Germinal center (tissue), 1 donor: ENCODE measurements around the gene RNF186.
"Not testable (repeated sequence)": the region's sequence is repeated elsewhere in the genome, so short reads cannot be mapped to it uniquely, and the experiment has no call there.

Experiments
- DNase-seq: peaks from one replicate; pipeline ENCODE4 v3.0.0; 2012; ENCODE audit warnings: mixed read lengths, low spot score

RNF186 gene

DNA sequence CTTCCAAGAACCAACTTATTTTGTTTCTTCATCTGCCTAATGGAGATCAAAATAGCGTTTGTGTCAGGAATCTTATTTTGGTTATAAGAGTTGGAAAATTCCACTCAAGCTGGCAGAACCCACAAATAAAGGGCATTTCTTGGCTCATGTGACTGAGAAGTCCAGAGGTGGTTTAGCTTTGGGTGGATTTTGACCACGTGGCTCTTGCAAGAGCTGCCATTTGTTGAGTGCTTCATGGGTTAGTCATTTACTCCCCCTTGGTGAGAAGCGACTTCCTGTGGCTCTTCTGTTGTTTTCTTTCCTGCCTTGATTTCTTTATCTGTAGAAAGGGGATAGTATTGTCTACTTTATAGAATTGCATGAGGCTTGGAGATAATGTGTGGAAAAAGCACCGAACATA is 9.5 kb upstream of the RNF186 start:
- no peak for DNase-seq

DNA sequence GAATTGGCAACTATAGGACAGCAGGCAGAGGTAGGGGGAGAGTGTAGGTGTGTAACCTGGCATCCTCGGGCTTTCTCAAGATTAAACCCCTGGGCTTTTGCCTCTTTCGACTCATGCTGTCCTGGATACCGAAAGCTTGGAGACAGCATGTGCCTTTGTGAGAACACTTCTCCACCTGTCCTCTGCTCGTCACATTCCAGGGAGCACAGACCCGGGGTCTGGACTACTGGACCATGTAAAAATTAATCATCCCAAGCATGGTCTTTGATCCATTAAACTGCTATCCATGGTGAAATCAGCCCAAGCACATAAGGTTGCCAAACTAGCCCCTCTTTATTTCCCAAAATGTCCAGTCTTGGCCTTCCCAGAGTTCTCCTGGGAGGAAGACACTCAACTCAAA is 9.0 kb upstream of the RNF186 start:
- no peak for DNase-seq

DNA sequence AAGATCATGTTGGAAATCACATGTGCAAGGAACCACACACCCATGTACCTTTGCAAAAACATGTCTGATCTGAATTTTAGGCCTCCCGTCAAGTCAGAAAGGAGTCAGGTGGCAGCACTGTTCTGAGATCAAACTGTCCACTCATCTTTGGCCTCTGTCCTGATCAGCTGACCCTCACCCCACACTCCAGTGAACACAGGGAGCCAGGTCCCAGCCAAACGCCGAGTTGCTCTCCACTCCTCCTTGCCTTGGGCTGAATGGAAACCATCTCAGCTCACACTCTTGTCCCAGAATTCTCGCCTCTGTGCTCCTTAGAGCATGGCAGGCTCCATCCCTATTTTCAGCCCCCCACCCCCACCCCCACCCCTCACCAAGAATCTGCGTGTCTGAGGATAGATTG is 4.6 kb upstream of the RNF186 start:
- no peak for DNase-seq

DNA sequence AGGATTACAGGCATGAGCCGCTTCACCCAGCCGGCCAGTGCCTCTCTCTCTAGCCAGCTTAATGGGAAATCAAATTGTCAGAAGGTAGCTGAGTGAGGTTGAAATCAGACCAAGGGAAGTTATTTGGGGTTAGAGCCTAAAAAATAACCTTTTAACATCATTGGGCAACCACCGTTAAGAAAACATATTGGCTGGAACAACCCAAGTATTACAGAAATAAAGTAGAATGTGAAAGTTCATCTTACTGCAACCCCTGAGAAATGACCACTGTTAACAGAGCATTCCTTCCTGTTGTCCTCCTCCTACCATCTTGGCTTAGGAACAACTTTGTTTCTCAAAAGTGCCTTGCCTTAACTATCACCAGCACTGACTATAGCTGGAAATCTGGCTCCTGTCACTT is 3.2 kb upstream of the RNF186 start:
- no peak for DNase-seq

DNA sequence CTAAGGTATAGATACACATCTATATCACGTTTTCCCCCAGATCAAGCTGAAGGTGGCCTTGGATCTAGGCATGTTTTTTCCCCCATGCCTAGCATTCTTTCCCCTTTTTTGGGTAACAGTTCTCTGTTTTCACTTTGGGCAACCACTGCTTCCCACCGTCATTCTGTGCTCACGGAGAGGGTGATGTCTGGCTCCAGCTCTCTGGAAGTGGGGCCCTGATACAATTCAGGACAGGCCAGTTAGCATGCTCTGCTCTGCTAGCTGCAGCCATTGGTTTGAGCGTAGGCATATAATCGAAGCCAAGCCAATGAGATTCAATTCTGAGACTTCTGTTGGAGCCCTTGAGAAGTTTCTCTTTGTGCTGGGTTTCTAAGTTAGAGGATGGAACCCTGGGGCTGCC is 2.1 kb upstream of the RNF186 start:
- no peak for DNase-seq

DNA sequence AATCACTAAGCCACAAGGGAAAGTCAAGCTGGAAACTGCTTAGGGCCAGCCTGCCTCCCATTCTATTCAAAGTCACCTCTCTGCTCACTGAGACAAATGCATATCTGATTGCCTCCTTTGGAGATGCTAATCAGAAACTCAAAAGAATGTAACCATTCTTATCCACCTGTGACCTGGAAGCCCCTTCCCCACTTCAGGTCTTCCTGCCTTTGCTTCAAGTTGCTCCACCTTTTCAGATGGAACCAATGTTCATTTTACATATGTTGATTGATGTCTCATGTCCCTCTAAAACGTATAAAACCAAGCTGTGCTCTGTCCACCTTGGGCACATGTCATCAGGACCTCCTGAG is 1.6 kb upstream of the RNF186 start:
- DNase-seq = not testable (repeated sequence)

DNA sequence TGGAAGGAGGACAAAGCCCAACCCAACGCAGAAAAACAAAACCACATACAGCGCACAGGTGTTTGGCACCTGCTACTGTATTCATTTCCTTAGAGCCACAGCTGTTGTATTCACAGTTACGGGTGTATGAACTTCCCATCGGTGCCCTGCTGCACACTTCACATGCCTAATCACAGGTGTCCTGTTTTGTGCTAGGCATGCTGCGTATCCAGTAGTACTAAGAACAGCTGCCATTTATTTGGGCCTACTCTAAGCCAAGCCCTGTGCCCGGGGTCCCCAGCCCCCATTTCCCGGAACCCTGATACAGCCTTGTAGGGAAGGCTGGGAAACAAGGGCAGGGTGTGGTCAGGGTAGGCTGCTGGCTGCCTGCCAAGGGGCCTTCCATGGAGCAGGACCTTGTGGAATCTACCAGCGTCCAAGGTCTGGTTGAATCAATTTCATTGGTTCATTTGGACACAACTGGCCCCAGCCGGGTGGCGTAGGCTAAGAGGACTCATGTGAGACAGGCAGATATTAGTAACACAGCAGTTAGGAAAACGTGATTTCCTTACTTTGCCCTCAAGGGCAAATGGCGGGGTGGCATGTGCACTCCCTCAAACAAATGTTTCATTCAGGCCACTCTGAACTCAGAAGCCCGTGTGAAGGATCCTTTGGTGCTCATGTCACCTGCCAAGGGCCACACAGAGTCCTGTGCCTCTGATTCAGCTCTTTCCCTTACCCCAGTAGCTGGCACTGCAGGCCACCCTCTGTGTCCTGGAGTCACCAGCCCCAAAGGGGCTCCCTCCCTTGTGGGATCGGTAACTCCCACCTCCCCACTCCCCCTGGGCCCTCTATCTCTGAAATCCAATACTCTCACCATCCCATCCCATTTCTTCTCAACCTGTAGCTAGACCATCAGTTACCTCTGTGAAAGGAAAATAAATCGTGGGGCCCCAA is 986 bp upstream of the RNF186 start:
- peak; percentile 33 for DNase-seq

DNA sequence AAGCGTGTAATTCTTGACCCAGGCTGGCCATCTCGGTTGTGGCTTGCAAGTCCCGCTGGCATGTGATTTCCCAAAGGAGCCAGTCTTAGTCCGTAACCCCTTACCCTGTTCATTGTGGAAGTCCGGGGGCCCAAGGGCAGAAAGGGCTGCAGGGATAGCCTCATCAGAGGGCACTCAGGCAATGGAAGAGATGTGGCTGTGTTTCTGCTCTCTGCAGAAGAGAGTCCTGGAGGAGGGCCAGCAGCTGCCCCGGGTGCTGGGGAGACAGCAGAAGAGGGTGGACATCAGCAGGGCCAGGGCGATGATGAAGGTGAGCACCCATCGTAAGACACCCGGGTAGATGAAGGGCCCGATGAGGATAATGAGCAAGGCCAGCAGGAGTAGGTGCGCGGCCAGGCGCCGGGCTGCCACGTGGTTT is 830 bp downstream of the RNF186 start:
- no peak for DNase-seq

DNA sequence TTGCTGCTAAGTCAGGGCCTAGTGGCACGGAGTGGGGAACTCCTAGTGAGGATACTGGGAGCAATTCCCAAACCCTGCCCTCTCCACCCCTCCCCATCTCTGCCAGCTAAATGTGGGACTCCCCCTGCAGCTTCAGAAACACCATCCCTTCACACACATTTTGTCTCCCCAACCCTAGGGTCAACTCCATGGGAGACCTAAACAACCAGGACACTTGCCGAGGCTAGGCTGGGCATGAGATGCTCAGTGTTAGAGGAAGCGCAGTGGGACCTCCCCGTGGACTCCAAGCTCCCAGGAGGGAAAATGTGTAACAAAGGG is 1.5 kb downstream of the RNF186 start:
- DNase-seq = no peak

DNA sequence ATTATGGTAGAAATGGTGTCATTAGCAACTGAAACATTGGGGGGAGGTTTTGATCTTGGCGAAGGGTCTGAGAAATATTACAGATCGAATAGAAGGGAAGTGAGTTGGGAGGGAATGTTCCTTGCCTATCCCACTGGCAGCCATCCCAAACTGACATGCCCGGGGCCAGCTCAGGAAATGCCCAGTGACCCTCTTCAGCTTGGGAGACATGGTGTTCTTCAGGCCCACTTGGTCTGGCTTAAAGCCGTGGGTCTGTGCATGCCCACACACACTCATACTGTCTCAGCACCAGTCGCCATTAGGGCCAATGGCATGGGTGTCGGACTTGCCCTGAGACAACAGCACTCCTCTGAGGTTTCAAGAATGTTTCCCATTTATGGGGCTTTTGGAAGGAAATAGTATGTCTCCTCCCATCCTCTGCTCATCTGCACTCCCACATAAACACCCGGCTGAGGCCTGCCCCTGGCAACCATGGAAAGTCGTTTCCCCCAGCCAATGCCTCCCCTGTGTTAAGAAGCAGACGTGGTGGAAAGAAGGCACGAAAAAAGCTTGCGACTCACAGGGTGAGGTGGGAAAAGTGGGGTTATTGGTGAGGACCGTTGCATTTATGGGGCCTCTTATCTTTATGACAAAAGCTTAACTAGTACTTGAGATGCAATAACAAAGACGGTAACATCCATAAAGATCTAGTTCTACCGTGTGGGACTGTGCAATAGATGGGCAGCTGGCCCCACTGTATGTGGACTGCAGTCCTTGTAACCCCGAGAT is 2.0 kb downstream of the RNF186 start:
- no peak for DNase-seq

DNA sequence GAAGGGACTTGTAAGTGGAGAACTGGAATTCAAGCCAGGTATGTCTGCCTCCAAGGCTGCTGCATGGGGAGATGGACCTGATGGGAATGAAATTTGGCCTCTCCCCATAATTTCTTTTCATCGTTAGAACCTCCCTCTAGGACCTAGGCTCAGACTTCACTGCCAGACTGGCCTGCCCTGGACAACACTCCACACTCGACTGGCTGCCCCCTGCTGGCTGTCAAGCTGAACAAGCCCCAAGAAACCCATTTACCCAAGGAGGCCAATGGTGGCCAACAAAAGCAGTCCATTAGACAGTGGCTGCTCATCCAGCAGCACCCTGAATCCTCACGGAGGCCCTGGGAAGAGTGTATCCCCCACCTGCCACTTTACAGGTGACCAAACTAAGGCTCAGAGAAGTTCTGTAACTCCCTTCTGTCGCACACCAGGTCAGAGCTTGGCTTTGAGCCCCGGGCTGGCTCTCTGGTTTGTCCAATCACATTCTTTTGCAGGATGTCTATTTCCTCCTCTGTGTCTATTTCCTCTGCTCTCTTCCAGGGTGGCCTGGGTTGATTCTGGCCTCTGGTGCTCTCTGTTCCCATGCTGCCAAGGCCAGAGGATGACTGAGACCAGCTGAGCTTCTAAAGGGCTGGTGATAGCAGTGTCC is 3.8 kb downstream of the RNF186 start:
- peak; percentile 47 for DNase-seq

DNA sequence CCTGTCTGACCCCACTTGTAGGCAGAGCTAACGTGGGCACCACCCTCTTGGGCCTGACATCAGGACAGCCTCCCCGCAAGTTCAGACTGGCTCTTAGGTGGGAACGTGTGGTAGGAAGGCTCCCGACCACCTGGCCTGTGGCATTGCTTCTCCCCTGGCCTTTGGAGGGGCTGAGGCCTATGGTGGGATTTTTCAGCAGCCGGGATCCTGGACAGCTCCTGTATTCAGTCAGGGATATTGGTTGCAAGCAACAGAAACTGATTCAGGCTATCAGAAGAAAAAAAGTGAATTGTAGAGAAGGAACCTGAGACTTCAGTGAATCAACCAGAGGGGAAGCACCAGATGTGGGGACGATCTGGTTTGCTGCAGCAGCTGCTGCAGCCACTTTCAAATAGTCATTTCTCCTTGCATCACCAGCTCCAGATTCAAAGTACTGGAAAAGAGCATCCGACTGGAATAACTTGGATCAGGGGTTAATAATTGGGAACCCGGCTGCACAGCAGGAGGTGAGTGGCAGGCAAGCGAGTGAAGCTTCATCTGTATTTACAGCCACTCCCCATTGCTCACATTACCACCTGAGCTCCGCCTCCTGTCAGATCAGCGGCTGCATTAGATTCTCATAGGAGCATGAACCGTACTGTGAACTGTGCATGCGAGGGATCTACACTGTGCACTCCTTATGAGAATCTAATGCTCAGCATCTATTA is 5.9 kb downstream of the RNF186 start:
- DNase-seq = no peak

DNA sequence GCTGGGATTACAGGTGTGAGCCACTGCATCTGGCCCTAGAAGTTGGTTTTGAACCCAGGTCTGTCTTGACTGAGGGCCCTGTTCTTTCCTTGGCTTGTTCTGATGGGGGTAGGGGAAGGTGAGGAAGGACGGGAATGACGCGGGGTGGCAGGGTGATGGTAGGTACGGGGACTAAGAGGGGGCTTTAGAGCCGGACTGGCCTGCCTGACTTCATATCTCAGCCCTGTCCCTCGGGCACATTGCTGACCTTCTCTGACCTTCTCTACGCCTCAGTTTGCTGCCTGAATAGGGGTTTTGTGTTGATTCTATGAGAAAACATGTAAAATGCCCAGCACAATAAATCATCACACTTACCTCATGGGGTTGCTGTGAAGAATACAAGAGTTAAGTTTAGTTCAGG is 6.7 kb downstream of the RNF186 start:
- DNase-seq = no peak

DNA sequence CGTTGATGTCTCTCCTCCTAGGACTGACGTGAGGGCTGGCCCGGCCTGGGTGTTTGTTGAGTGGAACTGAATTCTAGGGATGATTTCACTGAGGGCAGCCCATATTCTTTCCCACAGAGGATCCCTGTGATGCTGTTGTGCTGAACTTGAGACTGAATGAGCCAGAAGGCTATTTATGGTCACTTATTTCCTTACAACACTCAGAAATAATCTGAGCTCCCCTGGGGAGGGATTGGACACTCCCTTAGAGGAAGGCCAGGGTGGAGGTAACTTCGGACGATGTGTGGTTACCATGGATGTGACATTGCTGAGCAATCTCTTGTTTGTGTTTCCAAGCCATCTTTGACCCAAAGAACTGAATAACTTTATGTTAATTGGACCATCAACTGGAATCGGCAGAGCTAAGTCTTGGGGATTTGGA is 10.2 kb downstream of the RNF186 start:
- no peak for DNase-seq

DNA sequence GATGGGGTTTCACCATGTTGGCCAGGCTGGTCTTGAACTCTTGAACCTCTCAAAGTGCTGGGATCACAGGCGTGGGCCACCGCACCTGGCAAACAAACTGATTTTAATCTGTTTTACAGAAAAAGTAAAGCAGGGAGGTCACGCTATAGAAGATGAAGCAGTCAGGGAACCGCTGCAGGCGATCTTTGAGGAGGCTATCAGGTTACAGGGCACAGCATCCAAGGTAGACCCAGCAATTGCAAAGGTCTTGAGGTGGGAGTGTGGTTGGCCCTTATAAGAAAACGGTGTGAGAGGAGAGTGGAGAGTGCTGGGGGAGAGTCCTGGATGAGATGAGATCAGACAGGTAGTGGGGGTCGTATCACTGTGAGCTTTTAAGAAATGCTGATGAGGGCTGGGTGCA is 12.8 kb downstream of the RNF186 start:
- DNase-seq = no peak

DNA sequence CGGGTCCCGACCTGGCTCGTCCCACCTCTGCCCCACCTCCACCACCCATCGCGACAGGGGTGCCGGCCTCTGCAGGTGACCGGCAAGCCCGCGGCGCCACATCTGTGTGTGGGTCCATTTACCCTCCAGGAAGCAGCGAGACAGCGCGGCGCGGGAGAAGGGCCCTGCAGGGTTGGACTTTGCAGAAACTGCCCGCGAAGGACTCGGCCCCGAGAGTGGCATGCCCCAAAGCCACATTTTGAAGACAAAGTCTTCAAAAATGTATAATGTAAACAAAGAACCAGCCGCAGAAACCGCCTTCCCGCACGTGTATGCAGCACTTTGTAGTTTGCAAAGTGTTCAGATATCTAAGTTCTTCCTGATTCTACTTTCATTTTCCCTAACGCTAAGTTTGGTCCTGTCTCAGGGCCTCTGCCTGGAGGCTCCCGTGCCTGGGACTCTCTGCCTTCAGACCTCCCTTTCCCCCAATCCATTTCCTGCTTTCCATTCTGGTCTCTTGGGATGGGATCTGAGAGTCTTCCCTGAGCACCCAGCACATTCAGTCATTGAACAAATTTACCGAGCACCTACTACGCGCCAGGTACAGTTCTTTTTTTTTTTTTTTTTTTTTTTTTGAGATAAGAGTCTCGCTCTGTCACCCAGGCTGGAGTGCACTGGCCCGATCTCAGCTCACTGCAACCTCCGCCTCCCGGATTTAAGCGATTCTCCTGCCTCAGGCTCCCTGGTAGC is 14.8 kb downstream of the RNF186 start:
- peak; percentile 59 for DNase-seq

DNA sequence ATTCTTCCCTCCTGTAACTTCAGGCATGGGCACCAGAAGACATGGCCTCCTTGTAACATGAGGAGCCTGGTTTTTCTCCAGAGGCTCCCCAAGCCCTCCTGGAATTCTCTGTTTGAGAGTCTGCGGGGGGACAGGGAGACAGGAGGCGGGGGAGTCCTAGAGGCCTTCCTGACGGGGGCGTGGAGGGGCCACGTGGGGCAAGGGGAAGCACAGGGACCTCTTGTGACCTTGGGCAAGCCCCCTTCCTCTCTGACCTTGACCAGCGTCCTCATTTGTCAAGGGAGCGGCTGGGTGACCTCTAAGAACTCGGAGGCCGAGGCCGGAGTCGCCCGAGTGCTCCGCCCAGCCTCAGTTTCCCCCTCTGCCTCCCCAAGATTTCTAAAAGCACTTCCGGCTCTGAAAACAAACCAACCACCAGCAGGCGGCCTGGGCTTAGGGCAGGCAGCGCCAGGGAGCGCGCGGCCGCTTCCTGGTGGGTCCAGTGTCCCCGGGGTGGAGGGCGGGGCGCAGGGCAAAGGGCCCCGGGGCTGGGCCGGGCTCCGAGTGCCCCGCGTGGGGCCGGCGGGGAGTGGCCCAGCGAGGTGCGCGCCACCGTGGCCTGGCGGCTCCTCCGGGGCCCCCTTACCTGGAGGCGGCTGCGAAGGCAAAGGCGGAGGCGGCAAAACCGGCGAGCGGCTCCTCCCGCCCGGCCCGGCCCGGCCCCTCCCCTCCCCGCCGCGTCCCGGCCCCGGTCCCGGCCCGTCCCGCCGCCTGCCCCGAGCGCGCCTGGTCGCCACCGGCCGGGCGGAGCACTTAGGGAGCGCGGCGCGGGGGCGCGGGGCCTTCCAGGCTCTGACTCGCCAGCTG is 15.6 kb downstream of the RNF186 start, which contains the start of gene TMCO4:
Gene TMCO4 (minus strand): TSS at position 687 of the 846 bp plus-strand sequence. CDS start 19,158 bp downstream, outside the sequence.
- DNase-seq = peak; percentile 67

DNA sequence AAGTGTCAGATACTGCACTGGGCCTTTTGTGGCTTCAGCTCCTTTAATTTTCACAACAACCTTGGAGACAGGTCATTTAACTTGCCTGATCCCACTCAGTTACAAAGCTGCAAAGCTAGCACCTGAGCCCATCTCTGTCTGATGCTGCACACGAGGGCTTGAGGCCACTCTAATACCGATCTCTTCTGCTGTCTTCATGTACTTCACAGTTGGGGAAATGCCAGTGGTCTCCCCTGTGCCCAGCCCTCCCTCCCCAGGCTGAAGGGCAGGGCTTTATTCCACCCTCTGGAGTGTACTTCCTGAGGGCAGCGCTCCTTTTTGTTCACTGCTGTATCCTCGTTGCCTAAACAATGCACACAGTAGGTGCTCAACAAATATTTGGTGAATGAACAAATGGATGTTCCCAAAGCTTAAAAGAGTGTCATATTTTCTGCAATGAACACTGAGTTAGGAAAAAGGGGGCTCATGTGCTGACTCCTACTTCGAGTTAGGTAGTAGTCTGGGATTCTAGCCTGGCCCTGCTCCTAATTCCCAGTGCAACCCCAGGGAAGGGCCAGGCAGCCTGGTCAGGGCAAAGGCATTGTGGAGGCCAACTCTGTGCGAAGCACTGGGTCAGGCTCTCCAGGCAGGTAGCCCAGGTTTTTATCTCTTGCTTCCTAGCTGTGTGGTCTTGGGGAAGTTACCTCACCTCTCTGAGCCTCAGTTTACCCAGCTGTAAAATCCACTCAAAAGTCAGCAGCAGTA is 16.4 kb downstream of the RNF186 start:
- no peak for DNase-seq

DNA sequence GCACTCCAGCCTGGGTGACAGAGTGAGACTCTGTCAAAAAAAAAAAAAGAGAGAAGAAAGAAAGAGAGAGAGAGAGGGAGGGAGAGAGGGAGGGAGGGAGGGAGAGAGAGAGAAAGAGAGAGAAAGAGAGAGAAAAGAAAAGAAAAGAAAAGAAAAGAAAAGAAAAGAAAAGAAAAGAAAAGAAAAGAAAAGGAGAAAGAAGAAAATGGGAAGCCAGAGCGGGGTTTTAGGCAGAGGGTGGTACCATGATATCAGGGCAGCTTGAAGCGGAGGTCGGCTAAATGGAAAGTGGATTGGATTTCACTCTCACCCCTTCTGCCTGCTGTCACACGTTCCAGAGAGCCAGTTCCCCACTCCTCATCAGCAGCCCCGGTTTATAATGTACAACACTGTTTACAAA is 17.3 kb downstream of the RNF186 start:
- no peak for DNase-seq

DNA sequence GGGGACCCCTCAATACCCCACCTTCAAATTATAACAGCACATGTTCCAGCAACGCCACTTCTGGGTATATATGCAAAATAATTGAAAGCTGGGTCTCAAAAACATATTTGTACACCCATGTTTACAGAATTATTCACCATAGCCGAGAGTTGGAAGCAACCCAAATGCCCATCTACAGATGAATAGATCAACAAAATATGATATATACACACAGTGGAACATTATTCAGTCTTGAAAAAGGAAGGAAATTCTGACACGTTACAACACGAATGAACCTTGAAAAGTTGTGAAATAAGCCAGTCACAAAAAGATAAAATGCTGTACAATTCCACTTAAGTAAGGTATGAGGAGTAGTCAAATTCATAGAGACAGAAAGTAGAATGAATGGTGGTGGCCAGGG is 20.5 kb downstream of the RNF186 start:
- no peak for DNase-seq
